NCI-H2171 treated with DMSO at 0.1 percent for 48 hours (cell line): ENCODE results near the gene MTFR1L.

Source experiments
- DNase-seq: peaks from one replicate; lab custom pipeline; 2025; lab: John Stamatoyannopoulos, UW

The MTFR1L gene

DNA sequence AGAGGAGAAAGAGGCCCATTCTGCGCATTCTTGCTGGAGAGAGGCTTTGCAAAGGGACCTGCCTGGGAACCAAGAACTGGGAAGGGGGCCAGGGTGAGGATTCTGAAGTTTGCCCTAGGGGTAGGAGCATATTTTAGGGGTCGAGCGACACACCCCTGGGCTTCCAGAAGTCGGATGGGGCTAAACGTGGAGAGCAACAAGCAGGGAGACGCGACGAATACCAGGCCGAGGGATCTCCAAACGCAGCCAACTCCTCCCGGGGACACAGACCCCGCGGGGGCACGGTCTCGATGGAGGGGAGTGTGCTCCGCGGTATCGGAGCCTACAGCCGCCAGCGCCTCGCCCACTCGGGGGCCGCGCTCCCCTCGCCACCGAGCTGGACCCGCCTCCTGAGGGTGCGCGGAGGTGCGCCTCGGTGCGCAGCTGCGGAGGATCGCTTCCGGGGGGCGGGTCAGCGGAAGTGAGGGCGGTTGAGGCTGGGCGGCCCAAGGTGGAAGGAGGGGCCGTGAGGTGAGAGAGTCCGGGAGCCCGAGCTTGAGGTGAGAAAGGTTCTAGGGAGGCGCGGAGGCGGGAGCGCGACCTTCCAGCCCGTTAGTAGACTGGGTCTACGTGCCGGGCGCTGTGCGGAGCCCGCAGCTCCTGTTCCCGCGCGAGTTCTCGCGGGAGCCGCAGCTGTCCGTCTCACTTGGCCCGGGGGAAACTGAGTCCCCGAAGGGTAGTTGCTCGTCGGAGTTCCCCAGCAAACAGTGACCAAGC, at the start of gene MTFR1L:
Gene MTFR1L, plus strand, starts transcription at position 464 of the 756 bp plus-strand sequence. CDS start 3,151 bp downstream, outside the sequence.
- peak; percentile 84 for DNase-seq

DNA sequence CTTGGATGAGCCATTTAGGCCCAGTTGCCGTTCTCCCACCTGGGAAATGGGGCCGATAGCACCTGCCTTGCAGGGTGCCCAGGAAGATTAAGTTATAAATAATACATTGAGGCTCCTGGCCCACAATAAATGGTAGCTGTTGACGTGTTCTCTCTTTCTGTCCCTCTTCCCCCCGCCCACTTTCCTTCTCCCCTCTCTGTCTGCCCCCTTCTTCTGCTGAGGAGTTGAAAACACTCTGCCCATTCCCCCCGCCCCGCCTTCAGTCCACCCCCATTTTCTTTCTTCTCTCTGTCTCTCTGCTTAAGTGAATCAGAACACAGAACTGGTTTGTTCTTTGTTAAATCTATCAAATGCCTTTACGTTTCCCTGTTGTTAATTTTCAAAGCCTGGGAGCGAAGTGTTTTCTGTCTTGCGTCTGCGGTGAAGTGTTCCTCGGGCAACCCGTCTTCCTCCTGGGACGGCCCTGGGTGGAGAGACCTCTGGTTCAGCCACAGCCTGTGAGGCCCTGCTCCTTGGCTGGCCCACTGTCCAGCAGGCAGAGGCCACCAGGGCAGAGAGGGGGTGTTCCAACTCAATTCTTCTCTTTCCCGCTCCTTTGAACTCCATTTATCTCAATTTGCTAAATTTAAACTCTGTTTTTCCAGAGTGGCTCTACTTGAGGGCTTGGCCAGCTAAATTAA, 49.1 kb upstream of the MTFR1L start:
- DNase-seq = no peak

DNA sequence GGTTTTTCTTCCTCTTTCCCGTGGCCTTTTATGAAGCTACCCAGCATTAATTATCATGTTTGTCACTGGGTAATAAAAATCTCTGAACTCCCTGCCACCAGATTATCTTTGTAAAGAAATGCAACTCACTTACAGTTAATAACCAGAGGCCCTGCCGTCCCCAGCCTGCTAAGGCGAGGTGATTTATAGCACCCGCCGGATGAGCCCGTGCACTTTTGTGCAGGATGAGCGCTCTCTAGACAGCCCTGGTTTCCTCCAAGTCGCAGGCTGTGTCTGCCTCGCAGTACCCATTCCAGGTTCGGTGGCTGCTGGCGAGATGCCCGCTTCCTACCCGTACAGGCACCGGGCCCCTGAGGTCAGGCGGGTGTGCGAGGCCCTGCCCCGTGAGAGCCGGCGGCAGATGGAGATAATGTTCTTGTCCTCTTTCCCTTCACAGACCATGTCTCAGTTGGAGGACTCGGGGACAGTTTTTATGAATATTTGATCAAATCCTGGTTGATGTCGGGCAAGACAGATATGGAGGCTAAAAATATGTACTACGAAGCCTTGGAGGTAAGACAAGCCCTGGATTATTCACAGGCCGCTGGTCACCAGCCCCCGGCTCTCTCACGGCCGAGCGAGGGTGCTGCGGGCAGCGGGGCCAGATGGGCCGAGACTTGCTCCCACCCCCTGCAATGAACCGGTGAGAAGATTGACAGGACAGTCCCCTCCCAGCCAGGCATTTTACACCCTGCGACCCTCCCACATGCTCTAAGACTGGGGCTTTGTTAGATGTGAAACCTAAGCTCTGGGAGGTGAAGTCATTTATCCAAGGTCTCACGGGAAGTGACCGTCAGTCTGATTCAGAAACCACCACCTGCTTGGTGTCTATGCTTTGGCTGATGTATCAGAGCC, 48.3 kb upstream of the MTFR1L start:
- DNase-seq = peak; percentile 68

DNA sequence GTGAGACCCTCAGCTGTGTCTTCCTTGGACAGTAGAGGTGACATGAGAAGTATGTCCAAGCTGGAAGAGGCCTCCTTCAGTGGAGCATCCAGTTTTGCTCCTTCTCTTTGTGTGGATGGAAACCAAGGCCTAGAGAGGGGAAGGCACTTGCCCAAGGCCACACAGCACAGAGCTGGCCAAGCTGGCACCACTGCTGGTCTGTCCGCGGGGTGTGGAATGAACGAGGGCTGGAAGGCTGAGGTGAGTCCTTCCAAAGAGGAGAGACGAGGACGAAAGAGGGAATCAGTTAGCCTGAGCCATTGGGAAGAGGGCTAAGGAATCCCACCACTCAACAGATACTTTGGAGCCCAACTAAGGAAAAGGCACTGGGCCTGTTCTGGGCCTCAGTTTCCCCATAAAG, 47.6 kb upstream of the MTFR1L start:
- no peak for DNase-seq

DNA sequence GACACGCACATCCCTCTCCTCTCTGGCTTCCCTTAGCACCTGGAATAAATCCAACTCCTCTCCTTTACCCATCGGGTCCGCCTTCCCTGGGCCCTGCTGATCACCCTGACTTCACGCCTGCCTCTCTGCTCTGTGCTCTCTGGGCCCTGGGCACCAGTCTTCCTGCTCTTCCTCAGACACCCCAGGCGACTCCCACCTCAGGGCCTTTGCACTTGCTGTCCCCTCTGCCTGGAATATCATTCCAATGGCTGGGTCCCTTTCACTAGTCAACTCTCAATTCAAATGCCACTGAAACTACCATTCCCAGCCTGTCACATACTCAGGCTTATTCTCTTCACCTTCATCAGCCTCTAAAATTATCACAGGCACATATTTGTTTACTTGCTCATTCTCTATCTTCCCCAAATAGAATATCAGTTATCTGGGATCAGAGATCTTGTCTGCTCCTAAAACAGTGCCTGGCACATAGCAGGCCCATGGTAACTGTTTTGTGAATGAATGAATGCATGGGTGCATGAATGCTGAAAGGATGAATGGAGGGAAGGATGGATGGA, 47.0 kb upstream of the MTFR1L start:
- no peak for DNase-seq

DNA sequence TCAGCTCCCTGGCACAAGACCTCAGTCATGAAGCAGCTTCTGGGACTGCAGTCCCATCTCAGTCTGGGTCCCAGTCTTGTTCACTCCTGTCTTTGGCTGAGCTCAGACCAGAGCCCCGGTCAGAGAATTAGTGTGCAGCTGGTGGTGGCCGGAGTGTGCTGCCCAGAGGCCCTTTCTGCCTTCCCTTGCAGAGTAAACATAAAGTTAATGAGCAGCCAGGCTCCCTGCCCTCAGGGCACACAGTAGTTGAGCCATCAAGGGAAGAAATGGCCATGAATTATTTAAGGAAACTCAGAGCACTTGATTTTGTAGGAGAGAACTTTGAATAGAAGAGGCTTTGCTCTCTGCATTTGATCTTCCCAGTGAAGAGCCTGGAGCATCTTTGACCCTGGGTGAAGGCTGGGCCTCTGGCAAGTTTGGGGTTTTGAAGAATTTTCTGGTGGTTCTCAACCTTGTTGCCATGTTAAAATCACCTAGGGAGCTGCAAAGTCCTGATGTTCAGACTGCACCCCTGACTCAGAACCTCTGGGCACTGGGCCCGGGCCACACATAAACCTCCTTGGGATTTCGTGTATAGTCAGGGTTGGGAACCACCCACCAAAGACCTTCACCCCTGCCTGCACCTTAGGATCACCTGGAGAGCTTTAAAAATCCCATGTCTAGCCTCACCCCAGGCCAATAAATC, 46.2 kb upstream of the MTFR1L start:
- DNase-seq = no peak

DNA sequence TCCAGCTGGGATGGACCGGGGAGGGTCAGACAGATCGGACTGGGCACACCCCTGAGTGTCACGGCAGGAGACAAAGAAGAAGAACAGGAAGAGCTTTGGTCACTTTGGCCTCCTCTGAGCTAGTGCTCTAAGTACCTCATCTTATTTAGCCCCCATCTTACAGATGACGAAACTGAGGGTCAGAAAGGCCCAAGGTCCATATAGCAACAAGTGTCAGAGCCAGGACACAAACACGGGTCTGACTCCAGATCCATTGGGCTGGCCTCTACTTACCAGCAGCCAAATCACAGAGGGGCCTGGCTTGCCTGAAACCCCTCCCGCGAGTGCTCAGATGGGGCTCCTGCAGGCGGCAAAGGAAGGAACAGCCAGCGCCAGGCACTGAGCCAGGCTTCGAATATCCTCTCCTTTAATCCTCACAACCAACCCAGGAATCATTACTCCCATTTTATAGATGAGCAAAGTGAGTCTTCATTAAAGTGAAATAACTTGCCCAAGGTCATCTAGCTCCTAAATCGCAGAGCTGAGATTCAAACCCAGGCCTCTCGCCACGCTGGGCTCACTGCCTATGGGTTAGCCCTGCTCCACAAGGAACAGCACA, 45.4 kb upstream of the MTFR1L start:
- DNase-seq = peak; percentile 62

DNA sequence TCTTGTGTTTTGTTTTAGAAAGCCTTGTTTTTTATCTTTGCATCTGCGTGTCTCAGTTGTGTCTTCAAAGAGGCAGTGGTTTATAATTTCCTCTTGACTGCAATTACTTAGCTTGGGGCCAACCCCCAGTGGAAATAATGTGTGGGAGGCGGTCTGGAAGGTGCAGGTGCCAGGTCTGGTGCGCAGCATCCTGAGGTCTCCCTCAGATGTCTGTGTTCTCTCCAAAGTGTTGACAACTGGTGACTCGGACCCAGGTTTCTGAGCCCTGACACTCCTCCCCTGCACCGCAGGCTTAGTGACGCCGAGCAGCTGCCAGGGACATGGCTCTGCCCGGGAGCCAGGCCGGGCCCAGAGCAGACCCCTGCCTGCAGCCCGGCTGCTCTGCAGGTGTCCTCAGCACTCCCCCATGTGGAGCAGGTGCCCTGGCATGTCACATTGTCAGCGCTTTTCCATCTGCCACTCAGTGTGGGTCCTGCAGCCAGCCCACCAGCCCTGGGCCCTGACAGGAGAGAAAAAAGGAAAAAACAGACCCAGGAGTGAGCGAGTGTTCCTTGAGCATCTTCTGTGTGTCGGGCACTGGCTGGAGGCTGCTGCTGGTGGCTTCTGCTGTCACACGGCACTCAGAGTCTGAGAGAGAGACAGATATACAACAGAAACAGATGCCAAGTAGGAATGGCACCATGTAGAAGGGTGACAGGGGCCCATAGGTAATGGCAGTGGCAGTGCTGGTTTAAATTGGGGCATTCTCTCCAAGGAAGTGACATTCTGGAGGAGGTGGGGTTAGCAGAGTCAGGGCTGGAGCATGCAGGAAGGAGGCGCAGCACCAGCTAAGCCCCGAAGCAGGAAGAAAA, 44.6 kb upstream of the MTFR1L start:
- DNase-seq = peak; percentile 90

DNA sequence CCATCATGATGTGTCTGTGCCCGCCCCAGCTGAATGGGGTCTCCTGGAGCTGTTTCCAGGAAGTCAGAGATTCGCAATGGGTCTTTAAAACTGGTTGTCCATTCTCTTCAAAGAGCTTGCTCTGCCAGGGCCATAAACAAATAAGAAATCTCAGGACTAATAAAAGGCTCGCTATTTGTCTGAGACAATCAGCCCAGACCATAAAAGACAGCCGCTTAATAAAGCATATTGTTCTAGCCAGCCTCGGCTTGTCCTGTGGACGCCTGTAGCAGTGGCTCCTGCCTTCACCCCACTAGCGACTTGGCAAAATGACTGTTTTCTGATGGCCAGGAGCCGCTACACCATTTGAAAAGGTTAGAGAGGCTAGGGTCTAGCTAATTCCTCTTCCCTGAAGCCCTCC, 40.4 kb upstream of the MTFR1L start:
- DNase-seq = no peak

DNA sequence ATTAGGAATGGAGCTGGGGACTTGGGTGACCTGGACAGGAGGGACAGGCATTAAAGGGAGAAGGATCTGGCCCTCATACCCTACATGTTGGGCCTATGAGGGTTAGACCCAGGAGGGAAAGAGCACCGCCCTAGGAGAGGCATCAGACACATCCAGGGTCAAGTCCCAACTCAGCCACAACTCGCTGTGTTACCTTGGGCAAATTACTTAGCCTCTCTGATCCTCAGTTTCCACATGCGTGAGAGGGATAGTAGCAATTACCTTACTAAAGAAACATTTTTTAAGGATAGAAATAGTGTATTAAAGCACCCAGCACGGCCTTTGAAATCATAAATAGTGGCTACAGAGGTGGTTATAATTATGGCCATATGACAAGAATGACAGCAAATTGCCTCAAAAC, 39.9 kb upstream of the MTFR1L start:
- no peak for DNase-seq

DNA sequence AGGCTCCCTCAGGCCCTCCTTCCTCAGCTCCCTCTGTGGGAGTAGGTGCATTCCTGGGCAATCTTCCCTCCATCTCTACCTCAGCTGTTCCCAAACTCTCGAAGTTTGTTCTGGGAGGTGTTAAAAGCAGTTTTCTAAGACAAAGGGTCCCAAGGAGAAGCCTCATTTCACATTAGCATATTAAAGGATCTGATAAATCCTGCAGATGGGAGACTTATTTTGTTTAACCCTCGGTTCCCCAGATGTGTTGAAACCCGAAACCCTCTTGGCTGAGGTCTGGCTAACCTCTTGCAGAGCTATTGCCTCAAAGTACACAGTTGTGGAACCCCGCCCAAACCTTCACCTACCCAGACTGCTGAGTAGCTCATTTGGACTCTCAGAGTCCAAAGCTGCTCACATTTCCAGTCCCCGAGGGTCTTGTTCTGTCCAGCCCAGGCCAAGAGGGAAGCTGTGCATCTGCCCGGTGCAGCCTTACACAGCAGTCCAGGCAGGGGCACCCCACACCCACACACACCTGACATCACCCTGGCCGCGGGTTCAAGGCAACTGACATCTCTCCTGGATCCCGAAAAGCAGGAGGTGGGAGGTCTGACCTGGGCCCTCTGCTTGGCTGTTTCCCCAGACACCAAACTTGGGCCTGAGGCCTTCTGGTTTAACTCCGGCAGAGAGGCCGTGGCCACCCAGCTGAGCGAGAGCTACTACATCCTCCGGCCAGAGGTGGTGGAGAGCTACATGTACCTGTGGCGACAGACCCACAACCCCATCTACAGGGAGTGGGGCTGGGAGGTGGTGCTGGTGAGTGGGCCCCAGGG, 39.2 kb upstream of the MTFR1L start:
- DNase-seq = peak; percentile 69

DNA sequence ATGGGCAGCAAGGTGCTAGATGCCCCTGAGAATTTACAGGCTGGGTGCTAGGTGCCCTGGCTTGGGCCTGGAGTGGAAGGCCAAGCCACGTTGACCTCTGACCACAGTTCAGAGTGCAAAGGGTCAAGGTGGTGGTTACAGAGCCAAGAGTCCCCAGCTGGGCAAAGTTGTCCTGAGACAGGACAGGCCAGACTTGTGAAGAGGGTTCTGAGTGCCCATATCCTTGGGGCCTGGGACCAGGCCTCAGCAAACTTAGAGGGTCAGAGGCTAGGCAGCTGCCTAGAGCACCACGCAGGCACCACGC, 38.7 kb upstream of the MTFR1L start:
- DNase-seq = no peak

DNA sequence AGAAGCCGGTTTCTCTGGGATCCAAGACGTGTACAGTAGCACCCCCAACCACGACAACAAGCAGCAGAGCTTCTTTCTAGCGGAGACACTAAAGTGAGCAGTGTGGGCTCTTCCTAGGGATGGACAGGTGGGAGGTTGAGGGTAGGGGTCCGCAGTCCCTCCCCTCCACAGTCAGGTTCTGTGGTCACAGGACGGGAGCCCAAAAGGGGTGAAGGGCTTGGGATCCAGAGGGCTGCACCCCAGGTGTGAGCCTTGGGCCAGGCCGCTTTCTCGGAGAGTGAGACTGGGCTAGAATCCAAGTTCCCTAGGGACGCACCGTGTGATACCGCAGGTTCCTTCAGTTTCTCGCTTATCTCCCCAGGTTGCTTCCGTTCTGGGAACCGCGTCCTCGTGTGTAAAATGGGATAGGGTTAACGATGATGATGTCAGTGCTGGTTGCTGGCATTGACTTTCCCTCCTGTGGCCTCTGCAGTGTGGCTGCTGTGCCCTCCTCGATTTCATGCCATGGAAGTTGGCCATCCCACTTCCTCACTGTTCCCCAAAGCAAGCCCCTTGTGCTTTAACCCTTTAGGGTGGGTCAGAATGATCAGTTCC, 37.0 kb upstream of the MTFR1L start:
- DNase-seq = peak; percentile 25

DNA sequence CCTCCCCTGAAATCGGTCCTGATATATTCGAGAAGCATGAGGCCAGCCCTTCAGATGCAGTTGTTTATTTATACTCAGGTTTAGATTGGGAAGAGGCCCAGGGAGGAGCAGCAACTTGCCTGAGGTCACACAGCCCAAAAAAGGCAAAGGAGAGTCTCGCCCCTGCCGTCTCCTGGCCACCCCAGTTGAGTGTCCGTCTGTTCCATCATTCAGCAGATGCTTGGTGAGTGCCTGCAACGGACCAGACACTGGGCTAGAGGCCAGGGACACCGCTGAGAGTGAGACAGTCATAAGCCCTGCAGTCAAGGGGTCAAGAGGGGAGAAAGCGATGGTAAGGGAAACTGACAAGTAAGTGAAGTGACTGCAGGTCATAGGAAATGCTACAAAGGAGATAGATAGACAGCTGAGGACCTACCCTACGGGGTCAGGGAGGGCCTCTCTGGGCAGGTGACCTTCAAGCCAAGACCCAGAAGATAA, 35.1 kb upstream of the MTFR1L start:
- DNase-seq = no peak

DNA sequence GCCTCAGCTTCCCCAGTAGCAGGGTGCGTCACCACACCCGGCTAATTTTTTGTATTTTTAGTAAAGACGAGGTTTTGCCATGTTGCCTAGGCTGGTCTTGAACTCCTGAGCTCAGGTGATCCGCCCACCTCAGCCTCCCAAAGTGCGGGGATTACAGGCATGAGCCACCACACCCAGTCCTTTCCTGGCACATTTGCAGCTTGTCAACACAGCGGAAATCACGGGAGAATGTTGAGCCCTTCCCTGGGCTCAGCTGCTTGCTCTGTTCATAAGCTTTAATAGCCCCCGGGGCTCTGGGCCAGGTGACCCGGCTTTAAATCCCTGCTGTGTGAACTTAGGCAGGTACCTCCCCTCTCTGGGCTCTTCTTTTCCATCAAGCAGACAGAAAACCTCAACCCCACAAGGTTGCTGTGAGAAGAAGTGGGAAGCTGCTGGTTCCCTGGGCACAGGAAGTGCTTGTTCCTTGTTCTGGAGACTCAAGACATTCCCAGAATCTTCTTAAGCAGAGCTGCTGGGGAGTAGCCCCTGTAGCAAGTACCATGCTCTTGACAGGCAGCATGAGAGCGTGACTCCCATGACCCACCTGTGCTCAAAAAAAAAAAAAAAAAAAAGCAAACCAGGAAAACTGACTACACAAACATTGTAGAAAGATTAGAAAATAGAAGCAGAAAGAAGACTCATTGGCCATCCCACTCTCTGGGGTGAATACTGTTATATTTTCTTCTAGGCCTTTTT, 34.3 kb upstream of the MTFR1L start:
- no peak for DNase-seq

DNA sequence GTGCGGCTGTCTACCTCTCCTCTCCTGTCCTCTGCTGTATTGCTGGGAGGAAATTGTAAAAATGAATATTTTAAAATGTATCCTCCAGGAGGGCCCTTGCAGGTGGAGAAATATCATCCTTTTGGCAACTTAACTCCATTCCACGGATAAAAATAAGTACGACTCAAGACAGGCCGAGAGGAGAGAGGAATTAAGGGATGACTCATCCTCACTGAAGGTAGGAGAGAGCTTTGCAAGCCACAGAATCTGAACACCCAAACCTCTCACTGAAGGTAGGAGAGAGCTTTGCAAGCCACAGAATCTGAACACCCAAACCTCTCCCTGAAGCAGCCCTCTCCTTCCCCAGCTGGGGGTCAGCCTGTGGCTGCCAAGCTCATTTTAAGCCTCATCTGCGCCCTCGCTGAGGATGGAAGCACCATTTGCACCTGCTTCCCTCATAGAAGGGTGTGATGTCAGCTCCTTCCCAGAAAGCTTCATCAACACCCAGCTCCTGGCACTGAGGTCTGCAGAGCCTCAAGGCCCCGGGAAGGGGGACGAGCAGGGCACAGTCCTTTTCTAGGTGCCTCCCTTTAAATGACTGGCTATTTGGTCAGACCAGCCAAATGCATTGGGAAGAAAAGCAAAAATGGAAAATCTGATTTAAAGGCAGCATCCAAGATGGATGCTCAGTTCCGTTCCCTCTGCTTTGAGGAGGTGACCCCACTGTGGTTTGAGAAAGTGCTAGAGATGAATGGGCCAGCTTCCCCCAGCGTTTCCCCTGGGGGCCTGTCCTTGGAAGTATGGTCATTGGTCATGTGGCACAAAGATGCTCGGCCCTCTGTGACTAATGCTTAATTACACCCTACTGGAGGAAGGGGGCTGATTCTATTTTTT, 32.6 kb upstream of the MTFR1L start:
- DNase-seq = no peak

DNA sequence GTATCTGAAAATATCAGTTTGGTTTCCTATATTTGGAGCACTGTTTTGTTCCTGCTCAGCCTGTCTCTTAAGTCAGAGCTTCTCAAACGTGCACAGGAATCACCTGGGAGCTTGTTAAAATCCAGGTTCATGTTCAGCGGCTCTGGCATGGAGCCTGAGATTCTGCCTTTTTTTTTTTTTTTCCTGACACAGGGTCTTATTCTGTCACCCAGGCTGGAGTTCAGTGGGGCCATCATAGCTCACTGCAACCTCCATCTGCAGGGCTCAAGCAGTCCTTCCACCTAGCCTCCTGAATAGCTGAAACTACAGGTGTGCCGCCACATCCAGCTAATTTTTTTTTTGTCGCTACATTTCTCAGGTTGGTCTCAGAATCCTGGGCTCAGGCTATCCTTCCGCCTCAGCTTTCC, 32.0 kb upstream of the MTFR1L start:
- DNase-seq = peak; percentile 18
